ENCODE data around the gene PLEKHG7. TPM values are rescaled to one million over a fixed set of nuclear protein-coding genes. Genes with fewer than 3 reads are reported as not detected.

Gene PLEKHG7
- total and polyA plus RNA-seq, 10 of the 15 experiments (the other 5 are each of a cell fraction or from before 2014, with no cell fraction given), result 0.16 to 1.3 (median 0.65) TPM; not detected in 1

DNA sequence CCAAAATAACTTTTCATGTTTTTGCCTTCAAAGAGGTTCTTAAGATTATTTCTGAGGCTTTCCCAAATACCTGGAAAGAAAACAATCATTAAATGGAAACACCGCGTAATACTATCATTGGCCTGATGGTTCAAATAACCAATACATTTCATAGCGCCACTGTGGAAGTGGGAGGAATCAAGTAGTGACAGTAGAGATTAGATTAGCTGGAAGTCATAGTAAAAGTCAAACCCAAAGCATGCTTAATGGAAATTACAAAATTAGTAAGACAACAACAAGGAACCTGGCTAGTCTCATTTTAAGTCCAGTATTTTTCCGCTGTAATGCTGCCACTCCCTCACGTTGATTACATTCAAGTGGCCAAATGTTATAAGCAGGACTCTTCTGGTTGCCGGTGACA, 41.5 kb upstream of the PLEKHG7 start (continued):
- TF ChIP-seq, protein P1, sequence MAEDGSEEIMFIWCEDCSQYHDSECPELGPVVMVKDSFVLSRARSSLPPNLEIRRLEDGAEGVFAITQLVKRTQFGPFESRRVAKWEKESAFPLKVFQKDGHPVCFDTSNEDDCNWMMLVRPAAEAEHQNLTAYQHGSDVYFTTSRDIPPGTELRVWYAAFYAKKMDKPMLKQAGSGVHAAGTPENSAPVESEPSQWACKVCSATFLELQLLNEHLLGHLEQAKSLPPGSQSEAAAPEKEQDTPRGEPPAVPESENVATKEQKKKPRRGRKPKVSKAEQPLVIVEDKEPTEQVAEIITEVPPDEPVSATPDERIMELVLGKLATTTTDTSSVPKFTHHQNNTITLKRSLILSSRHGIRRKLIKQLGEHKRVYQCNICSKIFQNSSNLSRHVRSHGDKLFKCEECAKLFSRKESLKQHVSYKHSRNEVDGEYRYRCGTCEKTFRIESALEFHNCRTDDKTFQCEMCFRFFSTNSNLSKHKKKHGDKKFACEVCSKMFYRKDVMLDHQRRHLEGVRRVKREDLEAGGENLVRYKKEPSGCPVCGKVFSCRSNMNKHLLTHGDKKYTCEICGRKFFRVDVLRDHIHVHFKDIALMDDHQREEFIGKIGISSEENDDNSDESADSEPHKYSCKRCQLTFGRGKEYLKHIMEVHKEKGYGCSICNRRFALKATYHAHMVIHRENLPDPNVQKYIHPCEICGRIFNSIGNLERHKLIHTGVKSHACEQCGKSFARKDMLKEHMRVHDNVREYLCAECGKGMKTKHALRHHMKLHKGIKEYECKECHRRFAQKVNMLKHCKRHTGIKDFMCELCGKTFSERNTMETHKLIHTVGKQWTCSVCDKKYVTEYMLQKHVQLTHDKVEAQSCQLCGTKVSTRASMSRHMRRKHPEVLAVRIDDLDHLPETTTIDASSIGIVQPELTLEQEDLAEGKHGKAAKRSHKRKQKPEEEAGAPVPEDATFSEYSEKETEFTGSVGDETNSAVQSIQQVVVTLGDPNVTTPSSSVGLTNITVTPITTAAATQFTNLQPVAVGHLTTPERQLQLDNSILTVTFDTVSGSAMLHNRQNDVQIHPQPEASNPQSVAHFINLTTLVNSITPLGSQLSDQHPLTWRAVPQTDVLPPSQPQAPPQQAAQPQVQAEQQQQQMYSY (CRISPR knock-in tag; IDR thresholded peaks at IDR 0.05), result no peak
- TF ChIP-seq, protein P2, sequence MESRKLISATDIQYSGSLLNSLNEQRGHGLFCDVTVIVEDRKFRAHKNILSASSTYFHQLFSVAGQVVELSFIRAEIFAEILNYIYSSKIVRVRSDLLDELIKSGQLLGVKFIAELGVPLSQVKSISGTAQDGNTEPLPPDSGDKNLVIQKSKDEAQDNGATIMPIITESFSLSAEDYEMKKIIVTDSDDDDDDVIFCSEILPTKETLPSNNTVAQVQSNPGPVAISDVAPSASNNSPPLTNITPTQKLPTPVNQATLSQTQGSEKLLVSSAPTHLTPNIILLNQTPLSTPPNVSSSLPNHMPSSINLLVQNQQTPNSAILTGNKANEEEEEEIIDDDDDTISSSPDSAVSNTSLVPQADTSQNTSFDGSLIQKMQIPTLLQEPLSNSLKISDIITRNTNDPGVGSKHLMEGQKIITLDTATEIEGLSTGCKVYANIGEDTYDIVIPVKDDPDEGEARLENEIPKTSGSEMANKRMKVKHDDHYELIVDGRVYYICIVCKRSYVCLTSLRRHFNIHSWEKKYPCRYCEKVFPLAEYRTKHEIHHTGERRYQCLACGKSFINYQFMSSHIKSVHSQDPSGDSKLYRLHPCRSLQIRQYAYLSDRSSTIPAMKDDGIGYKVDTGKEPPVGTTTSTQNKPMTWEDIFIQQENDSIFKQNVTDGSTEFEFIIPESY (IDR thresholded peaks at IDR 0.05), result no peak
- no peak for TF ChIP-seq RBBP5 (conservative IDR thresholded peaks at IDR 0.05)
- TF ChIP-seq YY1 (IDR thresholded peaks at IDR 0.05; ENCODE audit: low read depth, low read length), result no peak
- TF ChIP-seq EED (IDR thresholded peaks at IDR 0.05; ENCODE audit: low read depth), result no peak

DNA sequence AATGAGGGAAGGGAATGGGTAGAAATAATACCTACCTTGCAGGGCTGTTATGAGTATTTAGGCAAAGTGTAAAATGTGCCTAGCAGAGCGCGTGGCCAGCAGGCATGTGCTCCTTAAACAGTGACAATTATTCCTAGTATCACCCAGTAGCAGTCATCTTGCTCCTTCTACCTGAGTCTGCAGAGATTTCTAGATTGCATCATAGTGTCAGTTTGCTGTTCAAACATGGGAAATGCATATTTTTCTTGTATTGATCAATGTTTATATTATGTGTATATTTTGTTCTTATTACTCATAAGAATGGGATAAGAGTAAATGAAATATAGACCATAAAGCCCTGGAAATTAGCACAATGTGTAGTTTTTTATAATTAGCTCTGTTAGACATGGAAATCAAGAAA, 37.3 kb upstream of the PLEKHG7 start:
- no TSS peak for BruUV-seq (replicated peaks)
- Histone ChIP-seq H4K20me1 (ENCODE audit: control insufficient read depth, insufficient read depth) (no peaks in the 10 kb centered on the region), H3K27ac (ENCODE audit: control insufficient read depth, insufficient read depth) (no peak overlapping the region), H3K4me2 (ENCODE audit: control insufficient read depth, insufficient read depth) (no peak overlapping the region), H3K79me2 (ENCODE audit: control insufficient read depth, insufficient read depth, low read length) (no peaks in the 10 kb centered on the region), H2AFZ (ENCODE audit: control insufficient read depth, low read depth, low read length) (no peak overlapping the region), H3K4me3 (no peak overlapping the region), H3K4me1 (ENCODE audit: control insufficient read depth, insufficient read depth, low read length) (no peaks in the 10 kb centered on the region), H3K27me3 (replicated peaks in 1 of 2; ENCODE audit: control insufficient read depth in 2 of 2, insufficient read depth in 2 of 2, low read length in 1 of 2) (no peaks in the 10 kb centered on the region), H3K9me3 (replicated peaks; ENCODE audit: control insufficient read depth, insufficient read depth, low read length) (no peaks in the 10 kb centered on the region; the same call in 2 of the 3 replicates), H3K36me3 (ENCODE audit: control insufficient read depth in 2 of 2, insufficient read depth in 2 of 2, low read length in 1 of 2) (no peaks in the 10 kb centered on the region), H3K9ac (ENCODE audit: control insufficient read depth, insufficient read depth, low read length) (no peak overlapping the region)
- SMC1A ChIA-PET (ENCODE audit: uncharacterized antibody, unreplicated experiment), result no interaction called here
- RAD21 ChIA-PET (ENCODE audit: unreplicated experiment), result no interaction called here
- FAIRE-seq (no peak), ATAC-seq (no peak), DNase-seq (ENCODE audit: low read depth, low spot score) (no peak)
- in situ Hi-C loops (cut with MboI) (no loop called here), intact Hi-C loops (cut with micrococcal nuclease; ENCODE audit: unreplicated experiment) (no loop called here)
- CTCF ChIA-PET, result no interaction called here
- POLR2A ChIA-PET, result no interaction called here
- 100% methylated on average over 2 of the region's 2 CpGs for WGBS (ENCODE audit: insufficient coverage, insufficient replicate concordance, low lambda C conversion rate, missing lambda C conversion rate)
- no peak for TF ChIP-seq ASH2L (IDR thresholded peaks at IDR 0.05; ENCODE audit: borderline replicate concordance, low read depth)
- TF ChIP-seq ESRRA (IDR thresholded peaks at IDR 0.05; ENCODE audit: low read length), result no peak
- TF ChIP-seq, protein P3, sequence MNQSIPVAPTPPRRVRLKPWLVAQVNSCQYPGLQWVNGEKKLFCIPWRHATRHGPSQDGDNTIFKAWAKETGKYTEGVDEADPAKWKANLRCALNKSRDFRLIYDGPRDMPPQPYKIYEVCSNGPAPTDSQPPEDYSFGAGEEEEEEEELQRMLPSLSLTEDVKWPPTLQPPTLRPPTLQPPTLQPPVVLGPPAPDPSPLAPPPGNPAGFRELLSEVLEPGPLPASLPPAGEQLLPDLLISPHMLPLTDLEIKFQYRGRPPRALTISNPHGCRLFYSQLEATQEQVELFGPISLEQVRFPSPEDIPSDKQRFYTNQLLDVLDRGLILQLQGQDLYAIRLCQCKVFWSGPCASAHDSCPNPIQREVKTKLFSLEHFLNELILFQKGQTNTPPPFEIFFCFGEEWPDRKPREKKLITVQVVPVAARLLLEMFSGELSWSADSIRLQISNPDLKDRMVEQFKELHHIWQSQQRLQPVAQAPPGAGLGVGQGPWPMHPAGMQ (IDR thresholded peaks at IDR 0.05; ENCODE audit: borderline replicate concordance), result no peak
- TF ChIP-seq, protein P4, sequence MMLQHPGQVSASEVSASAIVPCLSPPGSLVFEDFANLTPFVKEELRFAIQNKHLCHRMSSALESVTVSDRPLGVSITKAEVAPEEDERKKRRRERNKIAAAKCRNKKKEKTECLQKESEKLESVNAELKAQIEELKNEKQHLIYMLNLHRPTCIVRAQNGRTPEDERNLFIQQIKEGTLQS (IDR thresholded peaks at IDR 0.05; ENCODE audit: borderline replicate concordance, extremely low read depth, low read depth, low read length), result no peak
- TF ChIP-seq CREB1 (IDR thresholded peaks at IDR 0.05; ENCODE audit: low read depth), result no peak
- no peak for TF ChIP-seq PAX5 (IDR thresholded peaks at IDR 0.05; ENCODE audit: borderline replicate concordance, low read depth, low read length)
- TF ChIP-seq ZSCAN29 (IDR thresholded peaks at IDR 0.05), result no peak
- TF ChIP-seq, protein P5, sequence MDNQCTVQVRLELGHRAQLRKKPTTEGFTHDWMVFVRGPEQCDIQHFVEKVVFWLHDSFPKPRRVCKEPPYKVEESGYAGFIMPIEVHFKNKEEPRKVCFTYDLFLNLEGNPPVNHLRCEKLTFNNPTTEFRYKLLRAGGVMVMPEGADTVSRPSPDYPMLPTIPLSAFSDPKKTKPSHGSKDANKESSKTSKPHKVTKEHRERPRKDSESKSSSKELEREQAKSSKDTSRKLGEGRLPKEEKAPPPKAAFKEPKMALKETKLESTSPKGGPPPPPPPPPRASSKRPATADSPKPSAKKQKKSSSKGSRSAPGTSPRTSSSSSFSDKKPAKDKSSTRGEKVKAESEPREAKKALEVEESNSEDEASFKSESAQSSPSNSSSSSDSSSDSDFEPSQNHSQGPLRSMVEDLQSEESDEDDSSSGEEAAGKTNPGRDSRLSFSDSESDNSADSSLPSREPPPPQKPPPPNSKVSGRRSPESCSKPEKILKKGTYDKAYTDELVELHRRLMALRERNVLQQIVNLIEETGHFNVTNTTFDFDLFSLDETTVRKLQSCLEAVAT (IDR thresholded peaks at IDR 0.05), result no peak
- TF ChIP-seq STAT3 (IDR thresholded peaks at IDR 0.05; ENCODE audit: low read depth, low read length), result no peak
- TF ChIP-seq EP300 (IDR thresholded peaks at IDR 0.05; ENCODE audit: borderline replicate concordance in 1 of 2, control insufficient read depth in 1 of 2, low read depth in 2 of 2, low read length in 2 of 2), result no peak
- no peak for TF ChIP-seq SREBF1 (IDR thresholded peaks at IDR 0.05; ENCODE audit: low read length)
